ENCODE results near the gene FLT1.

FLT1 gene

GRCh38 chr13:28531077-28531844 is 36.3 kb upstream of the FLT1 start:
- Histone ChIP-seq H3K4me1 (ENCODE audit: control insufficient read depth, insufficient read depth, low read length) (no peaks in the 10 kb centered on the region), H3K27ac (ENCODE audit: extremely low read depth, low read depth, low read length) (no peak overlapping the region), H3K4me3 (ENCODE audit: low read depth, low read length) (peak overlapping the region; percentile 16), H3K9me3 (ENCODE audit: control insufficient read depth, insufficient read depth, low read depth, low read length) (no peaks in the 10 kb centered on the region), H3K36me3 (ENCODE audit: control insufficient read depth in 2 of 2, insufficient read depth in 1 of 2, low read length in 2 of 2) (no peaks in the 10 kb centered on the region)
- CTCF ChIA-PET: no interaction called here
- POLR2A ChIA-PET: no interaction called here
- TF ChIP-seq ZNF157 (tag by site-specific recombination; IDR thresholded peaks at IDR 0.05) (0 out of 2 replicates have a peak, but pooled peaks have one; percentile 48), ZNF266 (tag by site-specific recombination; IDR thresholded peaks at IDR 0.05; ENCODE audit: low read depth) (0 out of 2 replicates have a peak, but pooled peaks have one; percentile 39), PRDM4 (tag by site-specific recombination; IDR thresholded peaks at IDR 0.05) (no peak), ZNF18 (tag by site-specific recombination; IDR thresholded peaks at IDR 0.05) (no peak; the same call in 1 of the 2 replicates), ZNF768 (tag by site-specific recombination; IDR thresholded peaks at IDR 0.05) (no peak), ZSCAN23 (tag by site-specific recombination; IDR thresholded peaks at IDR 0.05) (0 out of 2 replicates have a peak, but pooled peaks have one; percentile 26), REST (tag by site-specific recombination; IDR thresholded peaks at IDR 0.05) (no peak), MZF1 (tag by site-specific recombination; IDR thresholded peaks at IDR 0.05; ENCODE audit: borderline replicate concordance) (no peak), ZFP3 (tag by site-specific recombination; IDR thresholded peaks at IDR 0.05; ENCODE audit: low read depth) (no peak; the same call in 1 of the 2 replicates), TSHZ1 (tag by site-specific recombination; IDR thresholded peaks at IDR 0.05; ENCODE audit: borderline replicate concordance) (no peak), ZNF654 (tag by site-specific recombination; IDR thresholded peaks at IDR 0.05; ENCODE audit: low read depth) (no peak), ZNF560 (tag by site-specific recombination; IDR thresholded peaks at IDR 0.05; ENCODE audit: borderline replicate concordance) (no peak), KLF1 (tag by site-specific recombination; IDR thresholded peaks at IDR 0.05) (no peak), WT1 (tag by site-specific recombination; IDR thresholded peaks at IDR 0.05) (no peak), GLI4 (tag by site-specific recombination; IDR thresholded peaks at IDR 0.05) (peak; percentile 71; the same call in 1 of the 2 replicates), ZBTB26 (tag by site-specific recombination; optimal IDR thresholded peaks at IDR 0.05) (peak; percentile 3), ZNF280D (tag by site-specific recombination; IDR thresholded peaks at IDR 0.05) (no peak), ZNF169 (tag by site-specific recombination; IDR thresholded peaks at IDR 0.05) (no peak), ZNF202 (tag by site-specific recombination; IDR thresholded peaks at IDR 0.05; ENCODE audit: borderline replicate concordance) (no peak), ZFP37 (tag by site-specific recombination; IDR thresholded peaks at IDR 0.05) (no peak), ZNF548 (tag by site-specific recombination; IDR thresholded peaks at IDR 0.05) (no peak)
